GM19238 (cell line): ENCODE results near the gene LHX4.
"Not testable (repeated sequence)": the region's sequence is repeated elsewhere in the genome, so short reads cannot be mapped to it uniquely, and the experiment has no call there.

ENCODE experiments used
- DNase-seq: peaks from one replicate; pipeline ENCODE4 v3.0.0; 2011; ENCODE audit warnings: low spot score; ENCODE audit not compliant: insufficient read length

The LHX4 gene

DNA sequence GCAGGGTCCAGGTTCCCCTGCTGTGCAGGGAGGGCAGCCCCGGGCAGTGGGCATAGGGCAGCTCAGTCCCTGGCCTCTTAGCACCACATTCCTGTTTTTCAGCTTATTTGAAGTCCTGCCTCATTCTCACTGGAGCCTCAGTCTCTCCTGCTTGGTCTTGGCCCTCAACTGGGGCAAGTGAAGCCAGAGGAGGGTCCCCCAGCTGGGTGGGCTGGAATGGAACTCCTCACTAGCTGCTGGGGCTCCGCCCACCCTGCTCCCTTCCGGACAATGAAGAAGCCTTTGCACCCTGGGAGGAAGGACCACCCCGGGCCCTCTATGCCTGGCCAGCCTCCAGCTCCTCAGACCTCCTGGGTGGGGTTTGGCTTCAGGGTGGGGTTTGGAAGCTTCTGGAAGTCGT, 32.8 kb upstream of the LHX4 start:
- DNase-seq = no peak

- DNase-seq = no peak
Observed at GRCh38 chr1:180198196-180198595, 31.9 kb upstream of the LHX4 start.

DNA sequence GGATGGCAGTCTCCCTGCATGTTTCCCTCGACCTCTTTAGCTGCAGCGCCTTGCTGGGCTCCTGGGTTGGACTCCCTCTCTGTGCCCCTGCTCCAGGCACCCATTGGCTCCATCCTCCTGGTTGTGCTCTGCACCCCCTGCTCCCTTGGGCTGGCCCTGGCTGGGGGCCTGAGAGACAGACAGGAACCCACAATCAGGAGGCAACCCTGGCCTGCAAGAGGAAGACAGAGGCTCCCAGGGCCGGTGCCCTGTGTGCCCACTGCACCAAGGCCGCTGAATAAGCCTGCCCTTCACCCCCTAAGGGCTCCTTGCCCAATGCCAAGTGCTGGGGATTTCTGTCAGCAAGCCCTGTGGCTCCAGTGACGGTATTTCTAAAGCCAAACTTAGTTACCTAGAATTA, 31.5 kb upstream of the LHX4 start:
- no peak for DNase-seq

- no peak for DNase-seq
Observed at GRCh38 chr1:180199018-180199417, 31.0 kb upstream of the LHX4 start.

- no peak for DNase-seq
Observed at GRCh38 chr1:180201451-180202200, 28.4 kb upstream of the LHX4 start.

GRCh38 chr1:180202588-180202987, 27.5 kb upstream of the LHX4 start:
- not testable (repeated sequence) for DNase-seq

- no peak for DNase-seq
Observed at GRCh38 chr1:180204231-180204630, 25.8 kb upstream of the LHX4 start.

DNA sequence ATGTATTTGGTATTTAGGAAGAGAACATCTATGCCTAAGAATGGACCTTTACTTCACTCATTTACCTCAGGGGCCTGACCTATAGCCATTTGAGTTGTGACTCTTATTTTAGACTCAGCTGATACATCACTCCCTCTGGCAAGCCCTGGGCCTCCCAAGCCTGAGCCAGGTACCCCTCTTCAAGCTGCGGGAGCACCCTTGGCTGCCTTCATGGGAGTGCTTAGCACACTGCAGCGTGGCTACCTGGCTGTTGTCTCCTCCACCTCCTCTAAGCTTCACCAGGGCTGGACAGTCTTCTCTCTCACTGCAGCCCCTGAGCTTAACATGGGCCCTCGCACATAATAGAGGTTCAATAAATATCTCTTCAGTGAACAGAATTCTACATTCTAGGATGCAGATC, 23.5 kb upstream of the LHX4 start:
- no peak for DNase-seq

- DNase-seq = no peak
Observed at GRCh38 chr1:180208264-180208663, 21.8 kb upstream of the LHX4 start.

DNA sequence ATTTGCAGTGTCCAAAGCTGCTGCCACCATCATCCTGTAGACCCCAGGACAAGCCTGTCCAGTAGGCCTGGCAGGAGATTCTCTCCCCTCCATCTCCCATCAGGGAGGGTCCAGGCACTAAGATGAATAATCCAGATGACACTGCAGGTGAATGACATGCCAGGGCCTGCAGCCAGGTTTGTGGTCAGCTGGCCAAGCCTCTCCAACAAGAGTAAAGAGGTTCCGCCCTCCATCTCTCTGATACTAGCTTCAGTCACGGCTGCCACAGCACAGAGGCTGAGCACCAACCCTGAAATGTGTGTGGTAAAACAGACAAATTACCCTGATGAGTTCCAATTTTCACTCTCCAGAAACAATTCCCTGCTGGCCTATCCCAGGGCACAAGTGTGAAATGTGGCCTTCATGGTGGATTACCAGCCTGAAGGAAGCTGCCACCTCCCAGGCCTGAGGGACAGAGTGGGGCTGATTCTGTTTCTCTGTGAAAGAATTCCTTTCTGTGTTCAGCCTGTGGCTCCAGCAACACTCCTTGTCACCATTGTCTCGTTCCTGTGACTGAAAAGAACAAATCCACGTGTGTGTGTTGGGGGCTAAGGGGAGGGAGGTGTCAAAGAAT, 19.9 kb upstream of the LHX4 start:
- DNase-seq = no peak

GRCh38 chr1:180211156-180211859, 18.8 kb upstream of the LHX4 start:
- DNase-seq = no peak

DNA sequence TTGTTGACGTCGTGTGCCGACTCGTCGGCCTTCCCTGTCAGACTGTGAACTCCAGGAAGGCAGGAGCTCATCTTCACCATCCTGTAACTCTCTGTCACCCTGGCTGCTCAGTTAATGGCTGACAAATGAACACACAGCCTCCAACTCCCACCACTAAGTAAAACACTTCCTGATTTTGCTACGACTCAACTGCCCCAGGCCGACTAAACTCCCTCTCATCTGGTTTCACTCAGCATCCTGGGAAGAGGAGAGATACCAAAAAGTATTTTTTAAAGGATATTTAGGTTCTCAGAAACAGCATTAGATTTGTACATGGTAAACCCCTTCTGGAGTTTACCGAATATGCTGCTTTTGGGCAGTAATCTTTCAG, 18.2 kb upstream of the LHX4 start:
- no peak for DNase-seq

GRCh38 chr1:180213401-180214170, 16.5 kb upstream of the LHX4 start:
- no peak for DNase-seq

DNA sequence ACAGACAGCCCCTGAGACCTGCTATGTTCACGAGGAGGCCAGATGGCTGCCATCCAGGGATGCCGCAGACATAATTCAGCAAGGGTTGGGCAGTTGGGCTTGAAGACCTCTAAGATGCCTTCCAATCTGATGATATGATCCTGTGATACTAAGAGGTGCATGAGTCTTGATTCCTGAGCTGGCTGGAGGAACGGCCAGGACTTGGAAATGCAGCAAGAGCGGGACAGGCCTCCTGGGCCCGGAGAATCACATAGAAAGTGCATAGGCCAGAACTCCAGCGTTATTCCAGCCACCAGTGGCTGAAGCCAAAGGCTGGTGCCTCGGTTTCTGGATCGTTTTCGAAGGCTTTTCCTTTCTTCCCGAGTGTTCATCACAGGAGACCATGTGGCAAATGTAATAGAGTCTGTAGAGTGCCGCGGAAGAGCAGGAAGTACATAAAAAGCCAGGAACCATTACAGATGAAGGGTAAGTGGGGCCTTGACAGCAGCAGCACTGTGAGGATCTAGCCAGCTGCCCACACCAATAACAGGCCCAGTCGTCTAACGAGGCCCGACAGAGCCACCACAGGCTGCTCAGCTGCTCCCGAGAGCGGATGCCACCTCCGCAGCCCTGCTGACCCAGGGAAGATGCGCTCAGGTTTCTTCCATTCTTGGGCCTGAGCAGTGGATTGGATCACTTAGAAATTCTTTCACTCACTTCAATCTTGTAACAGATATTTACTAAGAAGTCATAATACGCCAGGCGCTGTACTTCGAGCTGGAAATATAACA, 14.0 kb upstream of the LHX4 start:
- DNase-seq = no peak

DNA sequence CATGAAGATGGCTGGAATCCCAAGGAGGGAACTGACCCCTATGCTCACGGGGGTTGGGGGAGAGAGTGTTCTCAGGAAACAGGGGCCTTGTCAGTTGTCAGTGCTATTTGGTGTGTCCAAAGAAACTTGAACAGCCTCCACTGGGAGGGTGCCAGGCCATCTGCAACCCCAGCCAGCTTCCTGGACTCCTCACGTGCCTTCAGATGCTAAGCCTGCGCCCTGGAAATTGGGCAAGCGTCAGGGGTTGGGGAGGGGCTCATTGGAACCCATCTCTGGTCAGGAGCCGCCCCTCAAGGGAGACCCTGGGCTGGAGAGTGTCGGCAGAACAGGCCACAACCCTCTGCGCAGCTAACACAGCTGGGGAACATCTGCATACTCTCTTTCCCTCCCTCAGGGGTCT, 13.1 kb upstream of the LHX4 start:
- DNase-seq = no peak

GRCh38 chr1:180218806-180219765, 11.0 kb upstream of the LHX4 start:
- no peak for DNase-seq

DNA sequence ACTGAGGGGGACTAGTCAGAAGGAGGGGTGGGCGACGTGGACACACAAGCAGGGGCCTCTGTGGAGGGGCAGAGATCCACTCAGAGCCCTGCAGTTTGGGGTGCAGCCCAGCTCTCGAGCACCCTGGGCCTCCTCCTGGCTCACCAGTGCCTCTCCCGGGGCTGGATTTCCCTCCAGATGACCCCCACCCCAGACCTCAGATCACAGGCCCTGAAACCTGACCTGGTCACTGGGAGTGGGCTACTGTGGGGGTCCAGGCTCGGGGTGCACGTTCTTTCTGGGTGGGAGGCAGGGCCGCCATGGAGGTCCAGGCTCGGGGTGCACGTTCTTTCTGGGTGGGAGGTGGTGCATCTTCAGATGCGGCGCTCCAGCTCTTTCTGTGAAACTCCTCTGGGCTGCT, 10.3 kb upstream of the LHX4 start:
- DNase-seq = no peak

GRCh38 chr1:180221462-180221861, 8.6 kb upstream of the LHX4 start:
- no peak for DNase-seq

DNA sequence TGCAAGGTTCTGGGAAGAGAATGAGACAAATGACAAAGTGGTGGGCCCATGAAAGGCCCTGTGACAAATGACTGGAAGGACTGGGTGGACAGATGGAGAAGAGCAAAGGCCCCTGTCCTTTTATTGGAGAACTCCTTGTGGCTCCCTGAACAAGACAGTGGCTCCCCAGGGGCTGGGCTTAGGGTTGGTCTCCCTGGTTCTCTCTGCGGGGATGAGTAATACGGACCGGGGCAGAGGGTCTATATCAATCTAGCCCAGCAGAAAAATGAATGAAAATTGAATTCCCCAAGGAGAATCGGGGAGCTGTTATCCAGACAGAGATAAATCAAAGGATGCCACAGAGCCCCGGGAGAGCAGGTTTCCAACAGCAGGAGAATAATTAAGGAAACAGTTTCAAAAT, 5.2 kb upstream of the LHX4 start:
- DNase-seq = no peak

DNA sequence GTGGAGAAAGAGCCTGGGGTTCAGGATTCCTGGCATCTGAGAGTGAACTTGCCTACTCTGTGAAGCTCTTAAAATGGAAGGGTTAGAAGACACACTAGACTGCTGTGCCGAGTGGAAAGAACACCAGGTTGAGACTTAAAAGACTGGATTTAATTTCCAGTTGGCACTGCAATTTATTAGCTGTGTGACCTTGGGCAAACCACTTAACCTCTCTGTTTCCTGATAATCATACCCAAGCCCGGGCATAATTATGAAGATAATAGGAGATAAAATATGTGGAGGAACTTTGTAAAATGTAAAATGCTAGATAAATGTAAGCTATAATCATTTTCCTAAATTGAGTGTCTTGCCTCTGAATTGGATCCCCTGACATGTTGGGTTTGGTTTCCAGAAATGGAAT, 4.7 kb upstream of the LHX4 start:
- no peak for DNase-seq
